Liver (tissue), 9 donors: ENCODE measurements around the gene FAM136A. TPM values are rescaled to one million over a fixed set of nuclear protein-coding genes. Genes with fewer than 3 reads are reported as not detected.

Experiments
- DNase-seq: peaks from one replicate; pipeline ENCODE4 v3.0.0-alpha.2; 2017; ENCODE audit warnings: low spot score
- H3K27ac ChIP-seq, 2 donors: one replicate each; pipeline ENCODE4 v1.7.0; 2013; ENCODE audit warnings: inconsistent platforms in 2 of 2, low read length in 2 of 2, control low read depth in 1 of 2, low read depth in 1 of 2, mild to moderate bottlenecking in 1 of 2
- H3K27me3 ChIP-seq, 4 donors: one replicate each; pipeline versions ENCODE4 v1.6.1 to v1.7.0; 2013; ENCODE audit warnings: low read length in 3 of 4, inconsistent platforms in 1 of 4, mild to moderate bottlenecking in 1 of 4, moderate library complexity in 1 of 4; ENCODE audit not compliant: control insufficient read depth in 4 of 4, insufficient read depth in 4 of 4
- H3K36me3 ChIP-seq, 4 donors: one replicate each; pipeline versions ENCODE4 v1.6.1 to v1.7.0; 2013; ENCODE audit warnings: low read length in 3 of 4, mild to moderate bottlenecking in 3 of 4, low read depth in 1 of 4, moderate library complexity in 1 of 4; ENCODE audit not compliant: control insufficient read depth in 4 of 4, insufficient read depth in 3 of 4
- H3K4me1 ChIP-seq, 4 donors: one replicate each; pipeline versions ENCODE4 v1.6.1 to v1.7.0; 2013; ENCODE audit warnings: low read length in 3 of 4, mild to moderate bottlenecking in 3 of 4, moderate library complexity in 1 of 4; ENCODE audit not compliant: control insufficient read depth in 4 of 4, insufficient read depth in 4 of 4
- H3K4me3 ChIP-seq, 3 donors: one replicate each; pipeline versions ENCODE4 v1.6.1 to v1.7.0; 2013; ENCODE audit warnings: low read length in 3 of 3, control low read depth in 1 of 3, low read depth in 1 of 3, mild to moderate bottlenecking in 1 of 3
- H3K9ac ChIP-seq, 2 donors: one replicate each; pipeline ENCODE4 v1.7.0; 2013; ENCODE audit warnings: low read length in 2 of 2, mild to moderate bottlenecking in 2 of 2, moderate library complexity in 2 of 2, control low read depth in 1 of 2, low read depth in 1 of 2
- H3K9me3 ChIP-seq, 4 donors: one replicate each; pipeline versions ENCODE4 v1.6.1 to v1.7.0; 2013; ENCODE audit warnings: low read length in 3 of 4; ENCODE audit not compliant: control insufficient read depth in 4 of 4
- EGR1 ChIP-seq, 2 donors: IDR thresholded peaks; 2 replicates each; pipeline ENCODE4 v1.6.1; 2016 to 2018; ENCODE audit warnings: antibody characterized with exemption in 2 of 2, low read depth in 2 of 2
- FOXA1 ChIP-seq: IDR thresholded peaks from 2 replicates; pipeline ENCODE4 v1.6.1; 2016; ENCODE audit warnings: antibody characterized with exemption
- FOXA2 ChIP-seq: IDR thresholded peaks from 2 replicates; pipeline ENCODE4 v1.6.1; 2016; ENCODE audit warnings: antibody characterized with exemption
- GABPA ChIP-seq, 2 donors: IDR thresholded peaks in 1 of 2; conservative IDR thresholded peaks in 1 of 2; 2 replicates each; pipeline ENCODE4 v1.6.1; 2016; ENCODE audit warnings: antibody characterized with exemption in 2 of 2, mild to moderate bottlenecking in 1 of 2, moderate library complexity in 1 of 2
- HNF4A ChIP-seq, 2 donors: conservative IDR thresholded peaks; 2 replicates each; pipeline ENCODE4 v1.6.1; 2016; ENCODE audit warnings: antibody characterized with exemption in 2 of 2, mild to moderate bottlenecking in 2 of 2
- HNF4G ChIP-seq: IDR thresholded peaks from 2 replicates; pipeline ENCODE4 v1.6.1; 2016; ENCODE audit warnings: antibody characterized with exemption
- JUND ChIP-seq, 2 donors: IDR thresholded peaks; 2 replicates each; pipeline ENCODE4 v1.6.1; 2016; ENCODE audit warnings: antibody characterized with exemption in 2 of 2
- NR2F2 ChIP-seq: IDR thresholded peaks from 2 replicates; pipeline ENCODE4 v1.6.1; 2016; ENCODE audit warnings: antibody characterized with exemption
- RAD21 ChIP-seq, 2 donors: IDR thresholded peaks; 2 replicates each; pipeline ENCODE4 v1.6.1; 2016; ENCODE audit warnings: antibody characterized with exemption in 2 of 2, mild to moderate bottlenecking in 2 of 2
- RXRA ChIP-seq, 2 donors: IDR thresholded peaks; 2 replicates each; pipeline ENCODE4 v1.6.1; 2017 to 2018; ENCODE audit warnings: antibody characterized with exemption in 2 of 2, mild to moderate bottlenecking in 1 of 2
- SP1 ChIP-seq: IDR thresholded peaks from 2 replicates; pipeline ENCODE4 v1.6.1; 2018; ENCODE audit warnings: antibody characterized with exemption, mild to moderate bottlenecking
- TAF1 ChIP-seq: conservative IDR thresholded peaks from 2 replicates; pipeline ENCODE4 v1.6.1; 2016; ENCODE audit warnings: antibody characterized with exemption, mild to moderate bottlenecking
- YY1 ChIP-seq: IDR thresholded peaks from 2 replicates; pipeline ENCODE4 v1.6.1; 2016; ENCODE audit warnings: antibody characterized with exemption, mild to moderate bottlenecking
- ZBTB33 ChIP-seq: IDR thresholded peaks from 2 replicates; pipeline ENCODE4 v1.6.1; 2016; ENCODE audit warnings: antibody characterized with exemption
- WGBS: extraction: QIAGEN DNeasy Blood & Tissue Kit; methylation state at CpG from one replicate; pipeline ENCODE4 v1.1.7; 2013; 5-methylcytosine and 5-hydroxymethylcytosine counted together
- polyA plus RNA-seq, 2 donors: library from polyadenylated mRNA; stranded (reverse) in 1 of 2; unstranded in 1 of 2; fragments of 200-250 nt in 1 of 2; fragments of >200 nt in 1 of 2; fragmentation: Nextera tagmentation in 1 of 2; extraction: Ambion mirVana in 1 of 2; gene quantifications; one replicate each; pipeline versions ENCODE4 v1.2.1 to v1.2.3, GENCODE V29; 2013 to 2015
- total RNA-seq, 2 donors: library from RNA; depleted of rRNA; stranded (reverse); fragments of >200 nt; gene quantifications; one replicate each; pipeline ENCODE4 v1.2.3, GENCODE V29; 2014
- TF ChIP-seq, protein P1 (sequence below): IDR thresholded peaks from 2 replicates; pipeline ENCODE4 v1.6.1; 2016; ENCODE audit warnings: antibody characterized with exemption
- TF ChIP-seq, protein P2 (sequence below): fragments of 150-350 bp; IDR thresholded peaks from 2 replicates; pipeline ENCODE4 v1.5.1; 2017; ENCODE audit warnings: improper control_type of control experiment, low read depth, low read length; ENCODE audit not compliant: missing input control
- TF ChIP-seq, protein P3 (sequence below): IDR thresholded peaks from 2 replicates; pipeline ENCODE4 v1.6.1; 2016; ENCODE audit warnings: antibody characterized with exemption, mild to moderate bottlenecking
- TF ChIP-seq, protein P4 (sequence below): IDR thresholded peaks from 2 replicates; pipeline ENCODE4 v1.6.1; 2016; ENCODE audit warnings: antibody characterized with exemption
- donor health status: healthy.
- donor health status: healthy.
- donor health status: healthy.
- donor health status: healthy.
- donor health status: healthy.

Gene FAM136A
- total and polyA plus RNA-seq, 4 donors = 20.9 to 35.8 (median 24.2) TPM

- no peaks in the 10 kb centered on the region for H3K9me3 ChIP-seq
- no peak overlapping the region for H3K27ac ChIP-seq
- TF ChIP-seq HNF4A (conservative IDR thresholded peaks at IDR 0.05) = no peak
- no peak for TF ChIP-seq JUND (IDR thresholded peaks at IDR 0.05)
- TF ChIP-seq, protein P1, sequence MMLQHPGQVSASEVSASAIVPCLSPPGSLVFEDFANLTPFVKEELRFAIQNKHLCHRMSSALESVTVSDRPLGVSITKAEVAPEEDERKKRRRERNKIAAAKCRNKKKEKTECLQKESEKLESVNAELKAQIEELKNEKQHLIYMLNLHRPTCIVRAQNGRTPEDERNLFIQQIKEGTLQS = no peak
- TF ChIP-seq GABPA (IDR thresholded peaks at IDR 0.05 in 1 of 2, conservative IDR thresholded peaks at IDR 0.05 in 1 of 2) = no peak
- no peak for TF ChIP-seq FOXA1
- TF ChIP-seq, protein P2, sequence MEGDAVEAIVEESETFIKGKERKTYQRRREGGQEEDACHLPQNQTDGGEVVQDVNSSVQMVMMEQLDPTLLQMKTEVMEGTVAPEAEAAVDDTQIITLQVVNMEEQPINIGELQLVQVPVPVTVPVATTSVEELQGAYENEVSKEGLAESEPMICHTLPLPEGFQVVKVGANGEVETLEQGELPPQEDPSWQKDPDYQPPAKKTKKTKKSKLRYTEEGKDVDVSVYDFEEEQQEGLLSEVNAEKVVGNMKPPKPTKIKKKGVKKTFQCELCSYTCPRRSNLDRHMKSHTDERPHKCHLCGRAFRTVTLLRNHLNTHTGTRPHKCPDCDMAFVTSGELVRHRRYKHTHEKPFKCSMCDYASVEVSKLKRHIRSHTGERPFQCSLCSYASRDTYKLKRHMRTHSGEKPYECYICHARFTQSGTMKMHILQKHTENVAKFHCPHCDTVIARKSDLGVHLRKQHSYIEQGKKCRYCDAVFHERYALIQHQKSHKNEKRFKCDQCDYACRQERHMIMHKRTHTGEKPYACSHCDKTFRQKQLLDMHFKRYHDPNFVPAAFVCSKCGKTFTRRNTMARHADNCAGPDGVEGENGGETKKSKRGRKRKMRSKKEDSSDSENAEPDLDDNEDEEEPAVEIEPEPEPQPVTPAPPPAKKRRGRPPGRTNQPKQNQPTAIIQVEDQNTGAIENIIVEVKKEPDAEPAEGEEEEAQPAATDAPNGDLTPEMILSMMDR = no peak
- no peak for TF ChIP-seq TAF1
- TF ChIP-seq, protein P3, sequence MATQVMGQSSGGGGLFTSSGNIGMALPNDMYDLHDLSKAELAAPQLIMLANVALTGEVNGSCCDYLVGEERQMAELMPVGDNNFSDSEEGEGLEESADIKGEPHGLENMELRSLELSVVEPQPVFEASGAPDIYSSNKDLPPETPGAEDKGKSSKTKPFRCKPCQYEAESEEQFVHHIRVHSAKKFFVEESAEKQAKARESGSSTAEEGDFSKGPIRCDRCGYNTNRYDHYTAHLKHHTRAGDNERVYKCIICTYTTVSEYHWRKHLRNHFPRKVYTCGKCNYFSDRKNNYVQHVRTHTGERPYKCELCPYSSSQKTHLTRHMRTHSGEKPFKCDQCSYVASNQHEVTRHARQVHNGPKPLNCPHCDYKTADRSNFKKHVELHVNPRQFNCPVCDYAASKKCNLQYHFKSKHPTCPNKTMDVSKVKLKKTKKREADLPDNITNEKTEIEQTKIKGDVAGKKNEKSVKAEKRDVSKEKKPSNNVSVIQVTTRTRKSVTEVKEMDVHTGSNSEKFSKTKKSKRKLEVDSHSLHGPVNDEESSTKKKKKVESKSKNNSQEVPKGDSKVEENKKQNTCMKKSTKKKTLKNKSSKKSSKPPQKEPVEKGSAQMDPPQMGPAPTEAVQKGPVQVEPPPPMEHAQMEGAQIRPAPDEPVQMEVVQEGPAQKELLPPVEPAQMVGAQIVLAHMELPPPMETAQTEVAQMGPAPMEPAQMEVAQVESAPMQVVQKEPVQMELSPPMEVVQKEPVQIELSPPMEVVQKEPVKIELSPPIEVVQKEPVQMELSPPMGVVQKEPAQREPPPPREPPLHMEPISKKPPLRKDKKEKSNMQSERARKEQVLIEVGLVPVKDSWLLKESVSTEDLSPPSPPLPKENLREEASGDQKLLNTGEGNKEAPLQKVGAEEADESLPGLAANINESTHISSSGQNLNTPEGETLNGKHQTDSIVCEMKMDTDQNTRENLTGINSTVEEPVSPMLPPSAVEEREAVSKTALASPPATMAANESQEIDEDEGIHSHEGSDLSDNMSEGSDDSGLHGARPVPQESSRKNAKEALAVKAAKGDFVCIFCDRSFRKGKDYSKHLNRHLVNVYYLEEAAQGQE = no peak
- TF ChIP-seq ZBTB33 = no peak
- no peak for TF ChIP-seq NR2F2
- TF ChIP-seq RAD21 (IDR thresholded peaks at IDR 0.05) = no peak
- TF ChIP-seq EGR1 (IDR thresholded peaks at IDR 0.05; ENCODE audit: low read depth in 2 of 2) = no peak
- no peak for TF ChIP-seq RXRA (IDR thresholded peaks at IDR 0.05)
- TF ChIP-seq, protein P4, sequence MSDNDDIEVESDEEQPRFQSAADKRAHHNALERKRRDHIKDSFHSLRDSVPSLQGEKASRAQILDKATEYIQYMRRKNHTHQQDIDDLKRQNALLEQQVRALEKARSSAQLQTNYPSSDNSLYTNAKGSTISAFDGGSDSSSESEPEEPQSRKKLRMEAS = no peak
- no peak for TF ChIP-seq YY1
- no peak for TF ChIP-seq SP1
- H3K36me3 ChIP-seq = no peaks in the 10 kb centered on the region
- H3K27me3 ChIP-seq = no peaks in the 10 kb centered on the region
- H3K9ac ChIP-seq = no peak overlapping the region
- 90% methylated on average over 7 of the region's 7 CpGs for WGBS
- peaks cover 0 to 9% (median 4%) of the 10 kb centered on the region in 4 donors for H3K4me1 ChIP-seq
- DNase-seq = no peak
- H3K4me3 ChIP-seq = no peak overlapping the region
Measured at GRCh38 chr2:70331012-70331411, 29.1 kb upstream of the FAM136A start.

DNA sequence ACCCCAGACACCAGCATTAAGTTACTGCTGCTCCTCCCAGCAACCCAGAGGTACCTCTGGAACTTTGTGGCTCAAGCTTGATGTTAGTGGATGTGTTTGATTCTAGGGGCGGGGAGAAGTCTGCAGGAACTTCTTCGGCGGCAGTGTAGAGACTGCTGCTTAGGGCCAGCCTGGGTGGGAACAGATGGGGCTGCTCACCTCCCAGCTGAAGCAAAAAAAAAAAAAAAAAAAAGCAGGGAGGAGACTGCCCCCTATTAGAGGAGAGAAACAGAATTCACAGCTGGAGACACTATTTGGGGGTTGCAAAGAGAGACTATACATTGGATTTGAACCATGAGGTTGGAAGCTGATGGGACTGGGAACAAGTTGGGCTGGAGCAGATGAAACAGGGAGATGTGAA is 28.6 kb upstream of the FAM136A start:
- no peak overlapping the region for H3K4me3 ChIP-seq
- H3K4me1 ChIP-seq = peaks cover 0 to 9% (median 4%) of the 10 kb centered on the region in 4 donors
- H3K9me3 ChIP-seq = no peaks in the 10 kb centered on the region
- 90% methylated on average over 3 of the region's 3 CpGs for WGBS
- DNase-seq = no peak
- no peaks in the 10 kb centered on the region for H3K36me3 ChIP-seq
- H3K9ac ChIP-seq = no peak overlapping the region
- H3K27me3 ChIP-seq = no peaks in the 10 kb centered on the region
- H3K27ac ChIP-seq = no peak overlapping the region
- TF ChIP-seq FOXA1 (no peak), JUND (IDR thresholded peaks at IDR 0.05) (no peak), TAF1 (no peak), HNF4A (conservative IDR thresholded peaks at IDR 0.05) (no peak), ZBTB33 (no peak), FOXA2 (no peak), RXRA (IDR thresholded peaks at IDR 0.05) (no peak), HNF4G (no peak), YY1 (no peak)
- TF ChIP-seq, protein P1 = no peak
- TF ChIP-seq, protein P4 = no peak
- TF ChIP-seq, protein P2 = no peak
